K562 (cell line): ENCODE results near the gene FKBP15. TPM values are rescaled to one million over a fixed set of nuclear protein-coding genes. Genes with fewer than 3 reads are reported as not detected.

Experiments
- ATAC-seq: fragments of 200-7000 bp; cut with Tn5 transposase; 3 replicates; pipeline ENCODE4 v1.9.1; 2020; ENCODE audit warnings: moderate library complexity
- BruUV-seq: library from RNA; stranded (reverse); fragments of 400-500 nt; replicated peaks from 2 replicates; lab custom pipeline; 2021; lab: Mats Ljungman, UMichigan
- CTCF ChIA-PET: fragments of 300-600 bp; formaldehyde crosslinking; extraction: SDS; loops from one replicate; lab custom pipeline; 2021; ENCODE audit warnings: low intra/inter-chr PET ratio; lab: Yijun Ruan, JAX
- POLR2A ChIA-PET: fragments of 300-600, 350-650 bp; sonication (Branson Sonifier 250); formaldehyde crosslinking; extraction: SDS; loops from one replicate; lab custom pipeline; 2021; ENCODE audit warnings: antibody characterized with exemption, inconsistent platforms; lab: Yijun Ruan, JAX
- DNase-seq, 4 experiments: peaks; one replicate each; pipeline versions ENCODE4 v3.0.0 to v3.0.0-alpha.2; 2011 to 2018; ENCODE audit warnings: low spot score in 3 of 4, mixed read lengths in 3 of 4; ENCODE audit errors: extremely low read depth in 1 of 4
- FAIRE-seq: peaks from 2 replicates; lab custom pipeline; 2011; peaks lifted over from hg19 to GRCh38; lab: Jason Lieb, UNC
- H2AFZ ChIP-seq: 2 replicates; pipeline ENCODE4 v1.6.0; 2011; ENCODE audit warnings: low read depth, low read length, control low read depth, inconsistent platforms
- H3K27ac ChIP-seq: fragments of 200-600 bp; 3 replicates; pipeline ENCODE4 v1.8.0; 2011; ENCODE audit warnings: low read depth, mild to moderate bottlenecking, control low read depth, inconsistent platforms, low read length, moderate library complexity, mixed read lengths; ENCODE audit errors: extremely low read depth
- H3K27me3 ChIP-seq, 2 experiments: fragments of 300-600 bp in 1 of 2; 2 replicates in 1 of 2; 3 replicates in 1 of 2; pipeline versions ENCODE4 v1.6.0 to v1.8.0; 2011; ENCODE audit warnings: inconsistent platforms in 2 of 2, low read length in 2 of 2, mild to moderate bottlenecking in 1 of 2, mixed read lengths in 1 of 2, moderate library complexity in 1 of 2; ENCODE audit not compliant: control insufficient read depth in 2 of 2, insufficient read depth in 2 of 2
- H3K36me3 ChIP-seq: fragments of 300-600 bp; 3 replicates; pipeline ENCODE4 v1.8.0; 2011; ENCODE audit warnings: mild to moderate bottlenecking, low read length, inconsistent platforms; ENCODE audit not compliant: control insufficient read depth, insufficient read depth
- H3K4me1 ChIP-seq, 2 experiments: fragments of 200-600 bp in 1 of 2; replicated peaks in 1 of 2; 2 replicates in 1 of 2; 3 replicates in 1 of 2; pipeline versions ENCODE4 v1.5.1 to v1.8.0; 2011; ENCODE audit warnings: inconsistent platforms in 2 of 2, low read length in 2 of 2, mild to moderate bottlenecking in 1 of 2, mixed read lengths in 1 of 2, moderate library complexity in 1 of 2; ENCODE audit not compliant: control insufficient read depth in 2 of 2, insufficient read depth in 2 of 2
- H3K4me2 ChIP-seq: 2 replicates; pipeline ENCODE4 v1.6.1; 2011; ENCODE audit warnings: low read length, control low read depth, inconsistent platforms, mixed read lengths; ENCODE audit not compliant: insufficient read depth
- H3K4me3 ChIP-seq: fragments of 200-600 bp; sonication (generic), shearing (Covaris generic); 2 replicates; pipeline ENCODE4 v1.5.1; 2016; ENCODE audit warnings: control low read depth, inconsistent platforms
- H3K79me2 ChIP-seq: fragments of 200-600 bp; 3 replicates; pipeline ENCODE4 v1.8.0; 2011; ENCODE audit warnings: low read length, inconsistent platforms; ENCODE audit not compliant: control insufficient read depth, insufficient read depth
- H3K9ac ChIP-seq, 2 experiments: 2 replicates each; pipeline versions ENCODE4 v1.6.0 to v1.6.1; 2011; ENCODE audit warnings: low read depth in 2 of 2, low read length in 2 of 2, control low read depth in 1 of 2, inconsistent platforms in 1 of 2, mild to moderate bottlenecking in 1 of 2, mixed read lengths in 1 of 2; ENCODE audit not compliant: insufficient read depth in 1 of 2
- H3K9me1 ChIP-seq: one replicate; pipeline ENCODE4 v1.6.0; 2011; ENCODE audit warnings: inconsistent platforms, mild to moderate bottlenecking, low read length, moderate library complexity; ENCODE audit not compliant: control insufficient read depth, insufficient read depth
- H3K9me3 ChIP-seq: replicated peaks from 2 replicates; pipeline ENCODE4 v1.5.1; 2011; ENCODE audit warnings: low read depth, low read length, inconsistent platforms; ENCODE audit not compliant: control insufficient read depth, insufficient read depth
- H4K20me1 ChIP-seq: replicated peaks from 2 replicates; pipeline ENCODE4 v1.6.1; 2011; ENCODE audit warnings: low read length, inconsistent platforms, mixed read lengths; ENCODE audit not compliant: control insufficient read depth, insufficient read depth
- EP400 ChIP-seq: fragments of 450-650 bp; IDR thresholded peaks from 2 replicates; pipeline ENCODE4 v1.6.1; 2017; ENCODE audit warnings: antibody characterized with exemption, mild to moderate bottlenecking, moderate library complexity
- ERF ChIP-seq: fragments of 450-650 bp; formaldehyde crosslinking; IDR thresholded peaks from 2 replicates; pipeline ENCODE4 v1.4.0; 2020; ENCODE audit warnings: mild to moderate bottlenecking, mixed read lengths
- HIVEP1 ChIP-seq: fragments of 250-450 bp; sonication (Bioruptor Pico); IDR thresholded peaks from 2 replicates; pipeline ENCODE4 v1.4.0; 2020; ENCODE audit warnings: mild to moderate bottlenecking
- NFATC3 ChIP-seq: fragments of 450-650 bp; IDR thresholded peaks from 2 replicates; pipeline ENCODE4 v1.6.1; 2017; ENCODE audit warnings: mild to moderate bottlenecking
- PHF21A ChIP-seq: fragments of 450-650 bp; IDR thresholded peaks from 2 replicates; pipeline ENCODE4 v1.6.1; 2017; ENCODE audit warnings: low read depth, borderline replicate concordance
- SMARCA4 ChIP-seq: fragments of 450-650 bp; IDR thresholded peaks from 2 replicates; pipeline ENCODE4 v1.6.1; 2016
- TAL1 ChIP-seq: fragments of 450-650 bp; IDR thresholded peaks from 2 replicates; pipeline ENCODE4 v1.6.1; 2016; ENCODE audit warnings: mild to moderate bottlenecking
- ZNF232 ChIP-seq: sonication (generic); formaldehyde crosslinking; IDR thresholded peaks from 2 replicates; pipeline ENCODE4 v1.8.0; 2022; ENCODE audit warnings: mild to moderate bottlenecking, missing genetic modification reagents
- ZNF766 ChIP-seq: fragments of 200-800 bp; sonication (Bioruptor generic); conservative IDR thresholded peaks from 2 replicates; pipeline ENCODE4 v1.6.1; 2016; ENCODE audit warnings: missing genetic modification characterization, missing compliant biosample characterization
- ZNF77 ChIP-seq: fragments of 250-450 bp; sonication (Bioruptor Pico); IDR thresholded peaks from 2 replicates; pipeline ENCODE4 v1.5.0; 2020
- WGBS: fragments of 100-300 bp; shearing (Covaris generic); methylation state at CpG from one replicate; pipeline ENCODE4 v1.1.6; 2016; ENCODE audit warnings: low coverage, mixed read lengths; ENCODE audit not compliant: insufficient coverage; ENCODE audit errors: missing lambda C conversion rate; 5-methylcytosine and 5-hydroxymethylcytosine counted together
- in situ Hi-C: fragments of 300-500 bp; cut with MboI; formaldehyde crosslinking; loops from 4 replicates; pipeline ENCODE4 v1.15.0; 2018; ENCODE audit warnings: inconsistent platforms, mixed read lengths
- intact Hi-C: fragments of 100-400 bp; cut with micrococcal nuclease; formaldehyde crosslinking; loops from 2 replicates; pipeline ENCODE4 v1.14.2; 2022
- polyA plus RNA-seq, 8 experiments: library from polyadenylated mRNA; depleted of rRNA in 4 of 8; stranded (reverse) in 5 of 8; unstranded in 3 of 8; fragments of >200 nt; fragmentation: Nextera tagmentation in 2 of 8; fragmentation: Illumina TruSeq in 1 of 8; extraction: Ambion mirVana in 2 of 8; extraction: Trizol in 1 of 8; gene quantifications; 2 replicates each; pipeline versions ENCODE4 v1.2.1 to v1.2.3, GENCODE V29; 2011 to 2014; ENCODE audit warnings: inconsistent platforms in 1 of 8, missing spikeins in 1 of 8
- total RNA-seq, 7 experiments: library from RNA; depleted of rRNA in 6 of 7; stranded (reverse); fragments of >200 nt in 6 of 7; fragmentation: Illumina TruSeq in 2 of 7; extraction: Trizol in 2 of 7; gene quantifications; 2 replicates each; pipeline versions ENCODE4 v1.2.1 to v1.2.3, GENCODE V29; 2011 to 2021; ENCODE audit warnings: low replicate concordance in 1 of 7
- TF ChIP-seq, protein P1 (sequence below): fragments of 450-650 bp; IDR thresholded peaks from 2 replicates; pipeline ENCODE4 v1.6.1; 2017; ENCODE audit warnings: antibody characterized with exemption
- TF ChIP-seq, protein P2 (sequence below): fragments of 450-650 bp; formaldehyde crosslinking; IDR thresholded peaks from 2 replicates; pipeline ENCODE4 v1.4.0; 2020; ENCODE audit warnings: mild to moderate bottlenecking, moderate library complexity
- TF ChIP-seq, protein P3 (sequence below): fragments of 250-450 bp; sonication (Bioruptor Pico); IDR thresholded peaks from 2 replicates; pipeline ENCODE4 v1.5.0; 2021
- TF ChIP-seq, protein P4 (sequence below): fragments of 450-650 bp; formaldehyde crosslinking; conservative IDR thresholded peaks from 2 replicates; pipeline ENCODE4 v1.4.0; 2022; ENCODE audit warnings: mild to moderate bottlenecking, missing genetic modification characterization
- TF ChIP-seq, protein P5 (sequence below), 2 experiments: IDR thresholded peaks; 2 replicates each; pipeline ENCODE4 v1.6.1; 2012; ENCODE audit warnings: improper control_type of control experiment in 2 of 2, low read depth in 2 of 2, low read length in 2 of 2, borderline replicate concordance in 1 of 2

The FKBP15 gene
- total and polyA plus RNA-seq, 9 of the 15 experiments (the other 6 are each of a cell fraction or from before 2014, with no cell fraction given): 8.7 to 38.0 (median 18.9) TPM

DNA sequence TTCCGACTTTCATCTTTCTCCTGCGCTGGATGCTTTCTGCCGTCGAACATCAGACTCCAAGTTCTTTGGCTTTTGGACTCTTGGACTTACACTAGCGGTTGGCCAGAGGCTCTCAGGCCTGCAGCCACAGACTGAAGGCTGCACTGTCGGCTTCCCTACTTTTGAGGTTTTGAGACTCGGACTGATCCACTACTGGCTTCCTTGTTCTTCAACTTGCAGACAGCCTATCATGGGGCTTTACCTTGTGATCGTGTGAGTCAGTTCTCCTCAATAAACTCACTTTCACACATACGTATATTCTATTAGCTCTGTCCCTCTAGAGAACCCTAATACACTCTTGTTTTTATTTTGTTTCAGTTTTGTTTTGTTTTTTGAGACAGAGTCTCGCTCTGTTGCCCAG, 10.3 kb downstream of the FKBP15 start (continued):
- TF ChIP-seq, protein P1, sequence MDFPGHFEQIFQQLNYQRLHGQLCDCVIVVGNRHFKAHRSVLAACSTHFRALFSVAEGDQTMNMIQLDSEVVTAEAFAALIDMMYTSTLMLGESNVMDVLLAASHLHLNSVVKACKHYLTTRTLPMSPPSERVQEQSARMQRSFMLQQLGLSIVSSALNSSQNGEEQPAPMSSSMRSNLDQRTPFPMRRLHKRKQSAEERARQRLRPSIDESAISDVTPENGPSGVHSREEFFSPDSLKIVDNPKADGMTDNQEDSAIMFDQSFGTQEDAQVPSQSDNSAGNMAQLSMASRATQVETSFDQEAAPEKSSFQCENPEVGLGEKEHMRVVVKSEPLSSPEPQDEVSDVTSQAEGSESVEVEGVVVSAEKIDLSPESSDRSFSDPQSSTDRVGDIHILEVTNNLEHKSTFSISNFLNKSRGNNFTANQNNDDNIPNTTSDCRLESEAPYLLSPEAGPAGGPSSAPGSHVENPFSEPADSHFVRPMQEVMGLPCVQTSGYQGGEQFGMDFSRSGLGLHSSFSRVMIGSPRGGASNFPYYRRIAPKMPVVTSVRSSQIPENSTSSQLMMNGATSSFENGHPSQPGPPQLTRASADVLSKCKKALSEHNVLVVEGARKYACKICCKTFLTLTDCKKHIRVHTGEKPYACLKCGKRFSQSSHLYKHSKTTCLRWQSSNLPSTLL: no peak
- TF ChIP-seq, protein P2, sequence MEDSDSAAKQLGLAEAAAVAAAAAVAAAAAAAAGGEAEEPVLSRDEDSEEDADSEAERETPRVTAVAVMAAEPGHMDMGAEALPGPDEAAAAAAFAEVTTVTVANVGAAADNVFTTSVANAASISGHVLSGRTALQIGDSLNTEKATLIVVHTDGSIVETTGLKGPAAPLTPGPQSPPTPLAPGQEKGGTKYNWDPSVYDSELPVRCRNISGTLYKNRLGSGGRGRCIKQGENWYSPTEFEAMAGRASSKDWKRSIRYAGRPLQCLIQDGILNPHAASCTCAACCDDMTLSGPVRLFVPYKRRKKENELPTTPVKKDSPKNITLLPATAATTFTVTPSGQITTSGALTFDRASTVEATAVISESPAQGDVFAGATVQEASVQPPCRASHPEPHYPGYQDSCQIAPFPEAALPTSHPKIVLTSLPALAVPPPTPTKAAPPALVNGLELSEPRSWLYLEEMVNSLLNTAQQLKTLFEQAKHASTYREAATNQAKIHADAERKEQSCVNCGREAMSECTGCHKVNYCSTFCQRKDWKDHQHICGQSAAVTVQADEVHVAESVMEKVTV (CRISPR knock-in tag): no peak

DNA sequence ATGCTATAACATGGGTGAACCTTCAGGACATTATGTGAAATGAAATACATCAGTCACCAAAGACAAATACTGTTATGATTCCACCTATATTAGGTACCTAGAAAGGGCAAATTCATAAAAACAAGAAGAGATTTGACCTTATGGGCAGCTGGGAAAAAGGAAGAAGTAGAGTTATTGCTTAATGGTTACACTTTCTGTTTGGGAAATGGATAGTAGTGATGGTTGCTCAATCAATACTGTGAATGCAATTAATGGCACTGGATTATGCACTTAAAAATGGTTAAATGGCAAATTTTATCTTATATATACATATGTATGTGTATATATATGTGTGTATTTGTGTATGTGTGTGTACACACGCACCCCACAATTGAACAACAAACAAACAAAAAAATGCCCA, 15.2 kb downstream of the FKBP15 start:
- Histone ChIP-seq H3K36me3 (peaks cover 67% of the 10 kb centered on the region; the same call in 2 of the 3 replicates), H3K27me3 (no peaks in the 10 kb centered on the region), H3K9me3 (no peaks in the 10 kb centered on the region), H3K4me2 (no peak overlapping the region), H4K20me1 (no peaks in the 10 kb centered on the region), H3K4me3 (no peak overlapping the region), H3K4me1 (no peaks in the 10 kb centered on the region), H3K27ac (no peak overlapping the region), H3K9me1 (no peaks in the 10 kb centered on the region), H3K79me2 (no peaks in the 10 kb centered on the region), H2AFZ (no peak overlapping the region), H3K9ac (no peak overlapping the region)
- in situ Hi-C loops (no loop called here), intact Hi-C loops (no loop called here)
- BruUV-seq: no TSS peak
- FAIRE-seq (no peak), ATAC-seq (no peak), DNase-seq (no peak)
- 100% methylated on average over 1 of the region's 1 CpG for WGBS
- CTCF ChIA-PET: no interaction called here
- POLR2A ChIA-PET: interaction anchor here (0.6 to 1.8 kb wide), 2 partner anchors 16 to 286 kb away, joined by 3 to 5 read pairs; partner anchors contain the start of genes FKBP15 and SLC31A1
- TF ChIP-seq, protein P3, sequence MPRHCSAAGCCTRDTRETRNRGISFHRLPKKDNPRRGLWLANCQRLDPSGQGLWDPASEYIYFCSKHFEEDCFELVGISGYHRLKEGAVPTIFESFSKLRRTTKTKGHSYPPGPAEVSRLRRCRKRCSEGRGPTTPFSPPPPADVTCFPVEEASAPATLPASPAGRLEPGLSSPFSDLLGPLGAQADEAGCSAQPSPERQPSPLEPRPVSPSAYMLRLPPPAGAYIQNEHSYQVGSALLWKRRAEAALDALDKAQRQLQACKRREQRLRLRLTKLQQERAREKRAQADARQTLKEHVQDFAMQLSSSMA (CRISPR knock-in tag): no peak
- TF ChIP-seq SMARCA4 (no peak), TAL1 (no peak), EP400 (no peak), HIVEP1 (CRISPR knock-in tag) (no peak), ZNF77 (CRISPR knock-in tag) (no peak), ZNF232 (CRISPR knock-in tag) (no peak), ERF (CRISPR knock-in tag) (no peak), PHF21A (no peak), NFATC3 (no peak), ZNF766 (no peak)
- TF ChIP-seq, protein P4, sequence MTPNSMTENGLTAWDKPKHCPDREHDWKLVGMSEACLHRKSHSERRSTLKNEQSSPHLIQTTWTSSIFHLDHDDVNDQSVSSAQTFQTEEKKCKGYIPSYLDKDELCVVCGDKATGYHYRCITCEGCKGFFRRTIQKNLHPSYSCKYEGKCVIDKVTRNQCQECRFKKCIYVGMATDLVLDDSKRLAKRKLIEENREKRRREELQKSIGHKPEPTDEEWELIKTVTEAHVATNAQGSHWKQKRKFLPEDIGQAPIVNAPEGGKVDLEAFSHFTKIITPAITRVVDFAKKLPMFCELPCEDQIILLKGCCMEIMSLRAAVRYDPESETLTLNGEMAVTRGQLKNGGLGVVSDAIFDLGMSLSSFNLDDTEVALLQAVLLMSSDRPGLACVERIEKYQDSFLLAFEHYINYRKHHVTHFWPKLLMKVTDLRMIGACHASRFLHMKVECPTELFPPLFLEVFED: no peak
- TF ChIP-seq, protein P5, sequence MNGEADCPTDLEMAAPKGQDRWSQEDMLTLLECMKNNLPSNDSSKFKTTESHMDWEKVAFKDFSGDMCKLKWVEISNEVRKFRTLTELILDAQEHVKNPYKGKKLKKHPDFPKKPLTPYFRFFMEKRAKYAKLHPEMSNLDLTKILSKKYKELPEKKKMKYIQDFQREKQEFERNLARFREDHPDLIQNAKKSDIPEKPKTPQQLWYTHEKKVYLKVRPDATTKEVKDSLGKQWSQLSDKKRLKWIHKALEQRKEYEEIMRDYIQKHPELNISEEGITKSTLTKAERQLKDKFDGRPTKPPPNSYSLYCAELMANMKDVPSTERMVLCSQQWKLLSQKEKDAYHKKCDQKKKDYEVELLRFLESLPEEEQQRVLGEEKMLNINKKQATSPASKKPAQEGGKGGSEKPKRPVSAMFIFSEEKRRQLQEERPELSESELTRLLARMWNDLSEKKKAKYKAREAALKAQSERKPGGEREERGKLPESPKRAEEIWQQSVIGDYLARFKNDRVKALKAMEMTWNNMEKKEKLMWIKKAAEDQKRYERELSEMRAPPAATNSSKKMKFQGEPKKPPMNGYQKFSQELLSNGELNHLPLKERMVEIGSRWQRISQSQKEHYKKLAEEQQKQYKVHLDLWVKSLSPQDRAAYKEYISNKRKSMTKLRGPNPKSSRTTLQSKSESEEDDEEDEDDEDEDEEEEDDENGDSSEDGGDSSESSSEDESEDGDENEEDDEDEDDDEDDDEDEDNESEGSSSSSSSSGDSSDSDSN (IDR thresholded peaks at IDR 0.05; ENCODE audit: borderline replicate concordance in 1 of 2, low read depth in 2 of 2, low read length in 2 of 2): no peak
